GM12873 (cell line): ENCODE data around the gene KCTD1.
A peak's percentile ranks its signal among the peaks of the same experiment; 100 is the strongest.

Experiments
- CTCF ChIP-seq: IDR thresholded peaks from 2 replicates; pipeline ENCODE4 v1.5.1; 2012; ENCODE audit warnings: low read depth, mild to moderate bottlenecking, moderate library complexity, low read length, control low read depth; ENCODE audit not compliant: insufficient read depth; ENCODE audit errors: missing control alignments

KCTD1 gene

GRCh38 chr18:26547646-26548414 lies 523 bp downstream of the KCTD1 start:
- peak; percentile 71 for TF ChIP-seq CTCF

- no peak for TF ChIP-seq CTCF
These were observed 1.3 kb downstream of the KCTD1 start for GRCh38 chr18:26546875-26547645.

- TF ChIP-seq CTCF: no peak
These were observed 2.0 kb downstream of the KCTD1 start for GRCh38 chr18:26546170-26546874.

GRCh38 chr18:26545335-26546123 lies 2.8 kb downstream of the KCTD1 start:
- TF ChIP-seq CTCF: no peak

GRCh38 chr18:26544451-26544850 lies 3.9 kb downstream of the KCTD1 start:
- TF ChIP-seq CTCF: no peak

- TF ChIP-seq CTCF: no peak
These were observed 5.0 kb downstream of the KCTD1 start for GRCh38 chr18:26543373-26543772.
